T1000 (cell line): ENCODE data around the gene P2RX7.

Experiments used
- DNase-seq: peaks from one replicate; lab custom pipeline; 2025; ENCODE audit warnings: mixed read lengths; lab: John Stamatoyannopoulos, UW

Gene P2RX7

GRCh38 chr12:121110211-121110940, 22.3 kb upstream of the P2RX7 start:
- no peak for DNase-seq

- no peak for DNase-seq
Observed at GRCh38 chr12:121111684-121112083, 21.0 kb upstream of the P2RX7 start.

- no peak for DNase-seq
Observed at GRCh38 chr12:121112496-121112895, 20.2 kb upstream of the P2RX7 start.

- no peak for DNase-seq
Observed at GRCh38 chr12:121113057-121113456, 19.6 kb upstream of the P2RX7 start.

- DNase-seq = no peak
Observed at GRCh38 chr12:121114019-121114639, 18.5 kb upstream of the P2RX7 start.

GRCh38 chr12:121114806-121115205, 17.9 kb upstream of the P2RX7 start:
- DNase-seq = no peak

GRCh38 chr12:121115530-121115929, 17.1 kb upstream of the P2RX7 start:
- DNase-seq = no peak

GRCh38 chr12:121116318-121117225, 16.1 kb upstream of the P2RX7 start:
- no peak for DNase-seq

- DNase-seq = no peak
Observed at GRCh38 chr12:121117226-121117777, 15.4 kb upstream of the P2RX7 start.

GRCh38 chr12:121120323-121120722, 12.4 kb upstream of the P2RX7 start:
- DNase-seq = no peak

GRCh38 chr12:121120989-121121755, 11.5 kb upstream of the P2RX7 start:
- no peak for DNase-seq

GRCh38 chr12:121121805-121122204, 10.9 kb upstream of the P2RX7 start:
- no peak for DNase-seq

- DNase-seq = no peak
Observed at GRCh38 chr12:121123488-121123887, 9.2 kb upstream of the P2RX7 start.

GRCh38 chr12:121124402-121125109, 8.1 kb upstream of the P2RX7 start:
- DNase-seq = peak; percentile 78

- no peak for DNase-seq
Observed at GRCh38 chr12:121127501-121127900, 5.2 kb upstream of the P2RX7 start.

- peak; percentile 4 for DNase-seq
Observed at GRCh38 chr12:121128908-121129810, 3.5 kb upstream of the P2RX7 start.

- no peak for DNase-seq
Observed at GRCh38 chr12:121129811-121130147, 2.9 kb upstream of the P2RX7 start.

GRCh38 chr12:121130866-121131373, 1.8 kb upstream of the P2RX7 start:
- no peak for DNase-seq

- DNase-seq = no peak
Observed at GRCh38 chr12:121131941-121132341, 735 bp upstream of the P2RX7 start.

GRCh38 chr12:121133838-121134237, 1.2 kb downstream of the P2RX7 start:
- no peak for DNase-seq
